Retina (tissue), 1 donor: ENCODE data around the gene EMC1.

Source experiments
- DNase-seq: peaks from one replicate; pipeline ENCODE4 v3.0.0-alpha.2; 2016

The EMC1 gene

GRCh38 chr1:19213580-19213979 lies 37.7 kb downstream of the EMC1 start:
- no peak for DNase-seq

GRCh38 chr1:19212167-19212566 lies 39.2 kb downstream of the EMC1 start:
- no peak for DNase-seq

GRCh38 chr1:19210772-19211549 lies 40.4 kb downstream of the EMC1 start:
- DNase-seq: no peak

GRCh38 chr1:19209990-19210771 lies 41.1 kb downstream of the EMC1 start, which contains the start of gene UBR4:
TSS of gene UBR4 (minus strand) at chr1:19210266. CDS start at chr1:19210248, 18 bp downstream.
- DNase-seq: peak; percentile 99

GRCh38 chr1:19209439-19209989 lies 41.8 kb downstream of the EMC1 start:
- DNase-seq: no peak

GRCh38 chr1:19208710-19209438 lies 42.5 kb downstream of the EMC1 start:
- DNase-seq: no peak

- DNase-seq: no peak
Measured at GRCh38 chr1:19206947-19207346, 44.4 kb downstream of the EMC1 start.

- no peak for DNase-seq
Measured at GRCh38 chr1:19205845-19206244, 45.5 kb downstream of the EMC1 start.

GRCh38 chr1:19205403-19205802 lies 45.9 kb downstream of the EMC1 start:
- DNase-seq: no peak

GRCh38 chr1:19204446-19205266 lies 46.7 kb downstream of the EMC1 start:
- no peak for DNase-seq

GRCh38 chr1:19203440-19203839 lies 47.9 kb downstream of the EMC1 start:
- no peak for DNase-seq

GRCh38 chr1:19202396-19202795 lies 48.9 kb downstream of the EMC1 start:
- no peak for DNase-seq

GRCh38 chr1:19199969-19200604 lies 51.2 kb downstream of the EMC1 start:
- no peak for DNase-seq

- DNase-seq: no peak
Measured at GRCh38 chr1:19199329-19199968, 51.9 kb downstream of the EMC1 start.

GRCh38 chr1:19198820-19199219 lies 52.5 kb downstream of the EMC1 start:
- no peak for DNase-seq

GRCh38 chr1:19197845-19198244 lies 53.5 kb downstream of the EMC1 start:
- no peak for DNase-seq

- DNase-seq: no peak
Measured at GRCh38 chr1:19196331-19196730, 55.0 kb downstream of the EMC1 start.

- no peak for DNase-seq
Measured at GRCh38 chr1:19193004-19193403, 58.3 kb downstream of the EMC1 start.

- DNase-seq: no peak
Measured at GRCh38 chr1:19191811-19192210, 59.5 kb downstream of the EMC1 start.

- no peak for DNase-seq
Measured at GRCh38 chr1:19190468-19190867, 60.9 kb downstream of the EMC1 start.

- DNase-seq: no peak
Measured at GRCh38 chr1:19189270-19189669, 62.1 kb downstream of the EMC1 start.
